ENCODE measurements around the gene ZKSCAN8. TPM values are rescaled to one million over a fixed set of nuclear protein-coding genes. Genes with fewer than 3 reads are reported as not detected.

Gene ZKSCAN8
- total RNA-seq, 2 experiments from 2014 or later, result 20.9 to 21.6 TPM

GRCh38 chr6:28176373-28176772, 34.7 kb downstream of the ZKSCAN8 start:
- CTCF ChIA-PET, result no interaction called here
- H3K27me3 Mint-ChIP-seq, result peaks cover 14% of the 10 kb centered on the region
- no peak for DNase-seq

GRCh38 chr6:28182255-28182654, 40.6 kb downstream of the ZKSCAN8 start:
- Mint-ChIP-seq H3K4me3 (no peak overlapping the region), H3K27ac (no peak overlapping the region), H3K27me3 (peaks cover 13% of the 10 kb centered on the region), H3K9me3 (peaks cover 26% of the 10 kb centered on the region), H3K36me3 (ENCODE audit: low read depth) (no peaks in the 10 kb centered on the region), H3K4me1 (no peaks in the 10 kb centered on the region)
- ChIA-PET POLR2A (no interaction called here), CTCF (interaction anchor here (0.6 kb wide), 1 partner anchor 1610 kb away, joined by 3 read pairs; no protein-coding TSS in a partner anchor)
- no peak for DNase-seq

More at GRCh38 chr6:28176373-28176772, 34.7 kb downstream of the ZKSCAN8 start:
- POLR2A ChIA-PET, result interaction anchor here (1.5 kb wide), 1 partner anchor 15 kb away, joined by 3 read pairs; no protein-coding TSS in a partner anchor
- H3K4me1 Mint-ChIP-seq, result no peaks in the 10 kb centered on the region
- no peak overlapping the region for H3K4me3 Mint-ChIP-seq
- peaks cover 2% of the 10 kb centered on the region for H3K36me3 Mint-ChIP-seq (ENCODE audit: low read depth)
- H3K9me3 Mint-ChIP-seq, result peaks cover 7% of the 10 kb centered on the region
- no peak overlapping the region for H3K27ac Mint-ChIP-seq

GRCh38 chr6:28188111-28188979, 46.7 kb downstream of the ZKSCAN8 start:
- H3K27ac Mint-ChIP-seq, result no peak overlapping the region
- no peaks in the 10 kb centered on the region for H3K36me3 Mint-ChIP-seq (ENCODE audit: low read depth)
- H3K27me3 Mint-ChIP-seq, result peaks cover 7% of the 10 kb centered on the region
- no peaks in the 10 kb centered on the region for H3K4me1 Mint-ChIP-seq
- no peak for DNase-seq
- CTCF ChIA-PET, result no interaction called here
- POLR2A ChIA-PET, result no interaction called here
- H3K4me3 Mint-ChIP-seq, result no peak overlapping the region
- peaks cover 54% of the 10 kb centered on the region for H3K9me3 Mint-ChIP-seq

- ChIA-PET POLR2A (no interaction called here), CTCF (no interaction called here)
- H3K4me1 Mint-ChIP-seq, result peaks cover 3% of the 10 kb centered on the region
- H3K27ac Mint-ChIP-seq, result no peak overlapping the region
- H3K36me3 Mint-ChIP-seq (ENCODE audit: low read depth), result no peaks in the 10 kb centered on the region
- peaks cover 26% of the 10 kb centered on the region for H3K27me3 Mint-ChIP-seq
- no peak for DNase-seq
- H3K9me3 Mint-ChIP-seq, result peaks cover 20% of the 10 kb centered on the region
- H3K4me3 Mint-ChIP-seq, result no peak overlapping the region
These were observed 58.3 kb downstream of the ZKSCAN8 start for GRCh38 chr6:28200020-28200419.

GRCh38 chr6:28203201-28203600, 61.5 kb downstream of the ZKSCAN8 start:
- Mint-ChIP-seq H3K36me3 (ENCODE audit: low read depth) (peaks cover 9% of the 10 kb centered on the region), H3K4me1 (peaks cover 15% of the 10 kb centered on the region), H3K27me3 (peaks cover 49% of the 10 kb centered on the region), H3K27ac (no peak overlapping the region), H3K9me3 (peaks cover 18% of the 10 kb centered on the region), H3K4me3 (no peak overlapping the region)
- ChIA-PET POLR2A (no interaction called here), CTCF (no interaction called here)
- no peak for DNase-seq

GRCh38 chr6:28205879-28206278, 64.2 kb downstream of the ZKSCAN8 start:
- H3K4me3 Mint-ChIP-seq, result no peak overlapping the region
- H3K4me1 Mint-ChIP-seq, result peaks cover 19% of the 10 kb centered on the region
- no peak overlapping the region for H3K27ac Mint-ChIP-seq
- DNase-seq, result no peak
- H3K27me3 Mint-ChIP-seq, result peaks cover 62% of the 10 kb centered on the region
- ChIA-PET POLR2A (no interaction called here), CTCF (no interaction called here)
- H3K9me3 Mint-ChIP-seq, result peaks cover 2% of the 10 kb centered on the region
- peaks cover 13% of the 10 kb centered on the region for H3K36me3 Mint-ChIP-seq (ENCODE audit: low read depth)

- peaks cover 68% of the 10 kb centered on the region for H3K27me3 Mint-ChIP-seq
- H3K27ac Mint-ChIP-seq, result no peak overlapping the region
- ChIA-PET CTCF (no interaction called here), POLR2A (no interaction called here)
- H3K4me1 Mint-ChIP-seq, result peaks cover 19% of the 10 kb centered on the region
- peaks cover 13% of the 10 kb centered on the region for H3K36me3 Mint-ChIP-seq (ENCODE audit: low read depth)
- no peak overlapping the region for H3K4me3 Mint-ChIP-seq
- no peak for DNase-seq
- peaks cover 2% of the 10 kb centered on the region for H3K9me3 Mint-ChIP-seq
These were observed 64.8 kb downstream of the ZKSCAN8 start for GRCh38 chr6:28206527-28206926.

- DNase-seq, result no peak
- peak overlapping the region; percentile 75 for H3K4me3 Mint-ChIP-seq
- H3K9me3 Mint-ChIP-seq, result peaks cover 2% of the 10 kb centered on the region
- H3K27me3 Mint-ChIP-seq, result peaks cover 73% of the 10 kb centered on the region
- ChIA-PET CTCF (no interaction called here), POLR2A (interaction anchor here (1.4 kb wide), 1 partner anchor 22 kb away, joined by 4 read pairs; no protein-coding TSS in a partner anchor)
- no peak overlapping the region for H3K27ac Mint-ChIP-seq
- H3K4me1 Mint-ChIP-seq, result peaks cover 24% of the 10 kb centered on the region
- H3K36me3 Mint-ChIP-seq (ENCODE audit: low read depth), result peaks cover 16% of the 10 kb centered on the region
These were observed 65.3 kb downstream of the ZKSCAN8 start for GRCh38 chr6:28206928-28207509.

- peak; percentile 35 for DNase-seq
- POLR2A ChIA-PET, result interaction anchor here (1.4 kb wide), 1 partner anchor 22 kb away, joined by 4 read pairs; no protein-coding TSS in a partner anchor
- peaks cover 28% of the 10 kb centered on the region for H3K4me1 Mint-ChIP-seq
- H3K27ac Mint-ChIP-seq, result no peak overlapping the region
- CTCF ChIA-PET, result no interaction called here
- H3K9me3 Mint-ChIP-seq, result peaks cover 2% of the 10 kb centered on the region
- peak overlapping the region; percentile 75 for H3K4me3 Mint-ChIP-seq
- H3K27me3 Mint-ChIP-seq, result peaks cover 75% of the 10 kb centered on the region
- peaks cover 16% of the 10 kb centered on the region for H3K36me3 Mint-ChIP-seq (ENCODE audit: low read depth)
These were observed 65.9 kb downstream of the ZKSCAN8 start for GRCh38 chr6:28207510-28208110.

GRCh38 chr6:28208111-28208659, 66.5 kb downstream of the ZKSCAN8 start:
- Mint-ChIP-seq H3K27ac (no peak overlapping the region), H3K4me3 (peak overlapping the region; percentile 75), H3K9me3 (peaks cover 2% of the 10 kb centered on the region), H3K4me1 (peaks cover 33% of the 10 kb centered on the region), H3K36me3 (ENCODE audit: low read depth) (peaks cover 16% of the 10 kb centered on the region), H3K27me3 (peaks cover 81% of the 10 kb centered on the region)
- ChIA-PET POLR2A (interaction anchor here (0.7 to 1.4 kb wide), 2 partner anchors 11 to 21 kb away, joined by 3 to 4 read pairs; no protein-coding TSS in a partner anchor), CTCF (no interaction called here)
- DNase-seq, result no peak

Other genes with a start within 250 kb of the ZKSCAN8 start
- gene OR2B2, start 229.5 kb upstream of the ZKSCAN8 start, total RNA-seq, result not detected
- gene OR2B6, start 184.6 kb upstream of the ZKSCAN8 start, total RNA-seq, result not detected
- gene ZNF165, start 61.3 kb upstream of the ZKSCAN8 start, total RNA-seq, result under 1 TPM; 0.40 to 0.50 TPM
- 1 to 10 TPM; 5.3 TPM for gene ZSCAN16, start 17.3 kb upstream of the ZKSCAN8 start, total RNA-seq
- 1 to 10 TPM; 4.9 to 5.6 TPM for gene ZSCAN9, start 83.4 kb downstream of the ZKSCAN8 start, total RNA-seq
- 1 to 10 TPM; 6.3 to 6.6 TPM for gene ZKSCAN4, start 110.4 kb downstream of the ZKSCAN8 start, total RNA-seq
- gene NKAPL, start 117.4 kb downstream of the ZKSCAN8 start, total RNA-seq, result not detected
- 10 to 100 TPM in 1 of 2 experiments, 1 to 10 TPM in 1; 9.9 to 10.2 TPM for gene ZSCAN26, start 125.3 kb downstream of the ZKSCAN8 start, total RNA-seq
- 1 to 10 TPM; 1.8 to 2.0 TPM for gene PGBD1, start 139.7 kb downstream of the ZKSCAN8 start, total RNA-seq
- gene ZSCAN31, start 194.3 kb downstream of the ZKSCAN8 start, total RNA-seq, result 1 to 10 TPM in 1 of 2 experiments, under 1 TPM in 1; 0.88 to 1.0 TPM
- gene ZKSCAN3, start 208.1 kb downstream of the ZKSCAN8 start, total RNA-seq, result 1 to 10 TPM; 5.5 to 6.5 TPM